ENCODE measurements around the gene TMEM270.

The TMEM270 gene

GRCh38 chr7:73907554-73908122 is 46.7 kb downstream of the TMEM270 start:
- no peak for DNase-seq (ENCODE audit: low read depth)

GRCh38 chr7:73908123-73908611 is 47.2 kb downstream of the TMEM270 start:
- DNase-seq (ENCODE audit: low read depth) = no peak

- DNase-seq (ENCODE audit: low read depth) = no peak
Measured at GRCh38 chr7:73909051-73909941, 48.3 kb downstream of the TMEM270 start.

- no peak for DNase-seq (ENCODE audit: low read depth)
Measured at GRCh38 chr7:73909996-73910395, 49.0 kb downstream of the TMEM270 start.

GRCh38 chr7:73912223-73912622 is 51.3 kb downstream of the TMEM270 start:
- DNase-seq (ENCODE audit: low read depth) = no peak
